Panc1 (cell line): Measurements from ENCODE around the gene RILP. TPM values are rescaled to one million over a fixed set of nuclear protein-coding genes. Genes with fewer than 3 reads are reported as not detected.

Experiments used
- ATAC-seq: fragments of 200-7000 bp; cut with Tn5 transposase; 2 replicates; pipeline ENCODE4 v1.9.1; 2020; ENCODE audit warnings: mild to moderate bottlenecking, moderate library complexity
- BruUV-seq: library from RNA; stranded (reverse); fragments of 400-500 nt; replicated peaks from 2 replicates; lab custom pipeline; 2021; lab: Mats Ljungman, UMichigan
- CTCF ChIA-PET: fragments of 300-600 bp; sonication (Branson Sonifier 250); formaldehyde crosslinking; loops from one replicate; lab custom pipeline; 2022; ENCODE audit warnings: antibody characterized with exemption; lab: Charles Lee
- POLR2A ChIA-PET: fragments of 300-600 bp; sonication (Branson Sonifier 250); formaldehyde crosslinking; loops from one replicate; lab custom pipeline; 2022; ENCODE audit warnings: antibody characterized with exemption; lab: Charles Lee
- DNase-seq: peaks from one replicate; pipeline ENCODE4 v3.0.0-alpha.2; 2010; ENCODE audit warnings: low read depth, low spot score
- H3K27ac ChIP-seq: 2 replicates; pipeline ENCODE4 v1.5.1; 2011; ENCODE audit warnings: mild to moderate bottlenecking, low read length, inconsistent platforms
- H3K27me3 ChIP-seq: fragments of 200-500 bp; sonication (Bioruptor generic); 2 replicates; pipeline ENCODE4 v1.6.0; 2014; ENCODE audit warnings: low read length, inconsistent platforms; ENCODE audit not compliant: control insufficient read depth, insufficient read depth
- H3K36me3 ChIP-seq: fragments of 200-500 bp; sonication (Bioruptor generic); 2 replicates; pipeline ENCODE4 v1.5.1; 2014; ENCODE audit warnings: inconsistent platforms, mild to moderate bottlenecking, low read length, moderate library complexity; ENCODE audit not compliant: control insufficient read depth, insufficient read depth
- H3K4me1 ChIP-seq: 2 replicates; pipeline ENCODE4 v1.5.1; 2011; ENCODE audit warnings: inconsistent platforms, mild to moderate bottlenecking, low read length, moderate library complexity; ENCODE audit not compliant: control insufficient read depth, insufficient read depth
- H3K4me3 ChIP-seq, 2 experiments: 2 replicates each; pipeline ENCODE4 v1.5.1; 2011 to 2012; ENCODE audit warnings: low read depth in 2 of 2, low read length in 2 of 2, mild to moderate bottlenecking in 2 of 2, inconsistent platforms in 1 of 2, moderate library complexity in 1 of 2
- H3K9me3 ChIP-seq: fragments of 200-500 bp; sonication (Bioruptor generic); 2 replicates; pipeline ENCODE4 v1.5.1; 2014; ENCODE audit warnings: low read depth, mild to moderate bottlenecking, inconsistent platforms, low read length, moderate library complexity; ENCODE audit not compliant: control insufficient read depth, insufficient read depth
- POLR2AphosphoS5 ChIP-seq: IDR thresholded peaks from 2 replicates; pipeline ENCODE4 v1.6.1; 2012; ENCODE audit warnings: mild to moderate bottlenecking, low read depth, low read length, moderate library complexity
- SIN3A ChIP-seq: IDR thresholded peaks from 2 replicates; pipeline ENCODE4 v1.6.1; 2012; ENCODE audit warnings: low read depth, mild to moderate bottlenecking, low read length, moderate library complexity, borderline replicate concordance; ENCODE audit not compliant: insufficient read depth
- TCF7L2 ChIP-seq: IDR thresholded peaks from 2 replicates; pipeline ENCODE4 v1.6.1; 2011; ENCODE audit warnings: mild to moderate bottlenecking, low read depth, low read length, inconsistent platforms
- in situ Hi-C: cut with HindIII; loops from 2 replicates; pipeline ENCODE4 v1.10.0; 2016; ENCODE audit warnings: low sequenced_read_pairs, low pct_unique_long_range_greater_than_20kb
- intact Hi-C: fragments of 100-400 bp; cut with micrococcal nuclease; formaldehyde crosslinking; loops from one replicate; pipeline ENCODE4 v1.10.0; 2022; ENCODE audit not compliant: unreplicated experiment
- total RNA-seq: library from RNA; stranded (reverse); gene quantifications from one replicate; pipeline ENCODE4 v1.2.1, GENCODE V29; 2021; ENCODE audit not compliant: unreplicated experiment
- TF ChIP-seq, protein P1 (sequence below): fragments of 450-650 bp; IDR thresholded peaks from 2 replicates; pipeline ENCODE4 v1.5.1; 2017; ENCODE audit warnings: mild to moderate bottlenecking
- TF ChIP-seq, protein P2 (sequence below), 2 experiments: IDR thresholded peaks; 2 replicates each; pipeline ENCODE4 v1.6.1; 2011 to 2012; ENCODE audit warnings: low read depth in 2 of 2, control low read depth in 1 of 2, low read length in 1 of 2, mild to moderate bottlenecking in 1 of 2, moderate library complexity in 1 of 2; ENCODE audit not compliant: insufficient read depth in 1 of 2

RILP gene
- total RNA-seq, 1 experiment from 2014 or later = 20.8 TPM

DNA sequence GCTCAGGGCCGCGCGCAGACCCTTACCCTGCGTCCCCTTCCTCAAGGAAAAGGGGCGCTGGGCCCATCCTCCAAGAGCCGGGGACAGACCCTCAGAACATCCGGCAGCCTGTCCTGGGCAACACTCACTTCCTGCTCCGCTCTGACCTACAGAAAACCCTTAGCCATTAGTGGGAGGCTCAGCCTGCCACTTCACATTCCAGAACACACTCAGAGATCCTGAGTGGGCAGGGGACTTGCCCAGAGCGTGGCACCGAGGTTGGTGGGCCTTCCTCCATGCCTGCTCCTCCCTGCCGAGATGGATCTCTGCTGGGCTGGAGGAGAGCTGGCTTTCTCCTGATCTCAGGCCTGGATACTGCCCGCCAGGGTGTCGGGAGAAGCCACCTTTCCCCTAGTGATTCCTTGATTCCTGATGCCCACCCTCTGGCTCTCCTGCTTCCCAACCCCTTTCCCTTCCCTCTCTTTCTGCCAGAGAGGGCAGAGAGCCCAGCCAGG is 5.6 kb downstream of the RILP start:
- no TSS peak for BruUV-seq
- ChIA-PET CTCF (no interaction called here), POLR2A (no interaction called here)
- Histone ChIP-seq H3K27ac (peak overlapping the region; percentile 3; the same call in 1 of the 2 replicates), H3K4me1 (peaks cover 14% of the 10 kb centered on the region), H3K4me3 (peak overlapping the region; percentile 31 to 37; a peak in 3 of 4 replicates), H3K27me3 (no peaks in the 10 kb centered on the region), H3K36me3 (no peaks in the 10 kb centered on the region), H3K9me3 (no peaks in the 10 kb centered on the region)
- in situ Hi-C loops = no loop called here
- DNase-seq (no peak), ATAC-seq (peak; percentile 6; the same call in 1 of the 2 replicates)
- TF ChIP-seq TCF7L2 (no peak), SIN3A (no peak), POLR2AphosphoS5 (no peak)
- TF ChIP-seq, protein P1, sequence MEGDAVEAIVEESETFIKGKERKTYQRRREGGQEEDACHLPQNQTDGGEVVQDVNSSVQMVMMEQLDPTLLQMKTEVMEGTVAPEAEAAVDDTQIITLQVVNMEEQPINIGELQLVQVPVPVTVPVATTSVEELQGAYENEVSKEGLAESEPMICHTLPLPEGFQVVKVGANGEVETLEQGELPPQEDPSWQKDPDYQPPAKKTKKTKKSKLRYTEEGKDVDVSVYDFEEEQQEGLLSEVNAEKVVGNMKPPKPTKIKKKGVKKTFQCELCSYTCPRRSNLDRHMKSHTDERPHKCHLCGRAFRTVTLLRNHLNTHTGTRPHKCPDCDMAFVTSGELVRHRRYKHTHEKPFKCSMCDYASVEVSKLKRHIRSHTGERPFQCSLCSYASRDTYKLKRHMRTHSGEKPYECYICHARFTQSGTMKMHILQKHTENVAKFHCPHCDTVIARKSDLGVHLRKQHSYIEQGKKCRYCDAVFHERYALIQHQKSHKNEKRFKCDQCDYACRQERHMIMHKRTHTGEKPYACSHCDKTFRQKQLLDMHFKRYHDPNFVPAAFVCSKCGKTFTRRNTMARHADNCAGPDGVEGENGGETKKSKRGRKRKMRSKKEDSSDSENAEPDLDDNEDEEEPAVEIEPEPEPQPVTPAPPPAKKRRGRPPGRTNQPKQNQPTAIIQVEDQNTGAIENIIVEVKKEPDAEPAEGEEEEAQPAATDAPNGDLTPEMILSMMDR = no peak
- TF ChIP-seq, protein P2, sequence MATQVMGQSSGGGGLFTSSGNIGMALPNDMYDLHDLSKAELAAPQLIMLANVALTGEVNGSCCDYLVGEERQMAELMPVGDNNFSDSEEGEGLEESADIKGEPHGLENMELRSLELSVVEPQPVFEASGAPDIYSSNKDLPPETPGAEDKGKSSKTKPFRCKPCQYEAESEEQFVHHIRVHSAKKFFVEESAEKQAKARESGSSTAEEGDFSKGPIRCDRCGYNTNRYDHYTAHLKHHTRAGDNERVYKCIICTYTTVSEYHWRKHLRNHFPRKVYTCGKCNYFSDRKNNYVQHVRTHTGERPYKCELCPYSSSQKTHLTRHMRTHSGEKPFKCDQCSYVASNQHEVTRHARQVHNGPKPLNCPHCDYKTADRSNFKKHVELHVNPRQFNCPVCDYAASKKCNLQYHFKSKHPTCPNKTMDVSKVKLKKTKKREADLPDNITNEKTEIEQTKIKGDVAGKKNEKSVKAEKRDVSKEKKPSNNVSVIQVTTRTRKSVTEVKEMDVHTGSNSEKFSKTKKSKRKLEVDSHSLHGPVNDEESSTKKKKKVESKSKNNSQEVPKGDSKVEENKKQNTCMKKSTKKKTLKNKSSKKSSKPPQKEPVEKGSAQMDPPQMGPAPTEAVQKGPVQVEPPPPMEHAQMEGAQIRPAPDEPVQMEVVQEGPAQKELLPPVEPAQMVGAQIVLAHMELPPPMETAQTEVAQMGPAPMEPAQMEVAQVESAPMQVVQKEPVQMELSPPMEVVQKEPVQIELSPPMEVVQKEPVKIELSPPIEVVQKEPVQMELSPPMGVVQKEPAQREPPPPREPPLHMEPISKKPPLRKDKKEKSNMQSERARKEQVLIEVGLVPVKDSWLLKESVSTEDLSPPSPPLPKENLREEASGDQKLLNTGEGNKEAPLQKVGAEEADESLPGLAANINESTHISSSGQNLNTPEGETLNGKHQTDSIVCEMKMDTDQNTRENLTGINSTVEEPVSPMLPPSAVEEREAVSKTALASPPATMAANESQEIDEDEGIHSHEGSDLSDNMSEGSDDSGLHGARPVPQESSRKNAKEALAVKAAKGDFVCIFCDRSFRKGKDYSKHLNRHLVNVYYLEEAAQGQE (IDR thresholded peaks at IDR 0.05; ENCODE audit: insufficient read depth in 1 of 2, low read depth in 2 of 2, low read length in 1 of 2) = no peak
- intact Hi-C loops = no loop called here

DNA sequence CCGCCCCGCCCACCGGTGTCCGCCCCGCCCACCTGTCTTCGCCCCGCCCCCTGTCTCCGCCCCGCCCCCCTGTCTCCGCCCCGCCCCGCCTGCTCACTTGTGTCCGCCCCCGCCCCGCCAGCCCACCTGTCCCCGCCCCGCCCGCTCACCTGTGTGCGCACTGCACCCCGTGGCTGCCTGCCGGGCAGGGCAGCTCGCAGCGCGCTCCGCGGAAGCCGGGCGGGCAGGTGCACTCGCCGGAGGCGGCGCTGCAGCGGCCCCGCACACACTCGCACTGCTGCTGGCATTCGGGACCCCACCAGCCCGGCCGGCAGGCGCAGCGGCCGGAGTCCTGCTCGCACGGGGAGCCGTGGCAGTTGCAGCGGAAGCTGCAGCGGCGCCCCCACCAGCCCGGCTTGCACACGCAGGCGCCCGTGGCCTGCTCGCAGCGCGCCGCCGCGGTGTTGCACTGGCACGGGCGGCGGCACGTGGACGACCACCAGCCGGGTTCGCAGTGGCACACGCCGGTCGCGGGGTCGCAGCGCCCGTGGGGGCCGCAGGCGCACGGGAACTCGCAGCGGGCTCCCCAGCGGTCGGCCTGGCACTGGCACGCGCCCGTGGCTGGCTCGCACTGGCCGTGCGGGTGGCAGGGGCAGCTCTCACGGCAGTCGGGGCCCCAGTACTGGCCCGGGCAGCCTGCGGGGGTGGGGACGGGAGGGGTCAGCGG is 6.2 kb downstream of the RILP start:
- Histone ChIP-seq H3K4me3 (peak overlapping the region; percentile 31 to 37), H3K4me1 (peaks cover 14% of the 10 kb centered on the region), H3K27ac (no peak overlapping the region), H3K27me3 (no peaks in the 10 kb centered on the region), H3K9me3 (no peaks in the 10 kb centered on the region), H3K36me3 (no peaks in the 10 kb centered on the region)
- in situ Hi-C loops = no loop called here
- CTCF ChIA-PET = no interaction called here
- no TSS peak for BruUV-seq
- peak; percentile 54 for ATAC-seq
- intact Hi-C loops = no loop called here
- TF ChIP-seq, protein P2 (IDR thresholded peaks at IDR 0.05; ENCODE audit: insufficient read depth in 1 of 2, low read depth in 2 of 2, low read length in 1 of 2) = no peak
- TF ChIP-seq, protein P1 = peak; percentile 35; the same call in 1 of the 2 replicates
- TF ChIP-seq TCF7L2 (no peak), POLR2AphosphoS5 (no peak), SIN3A (no peak)
- POLR2A ChIA-PET = no interaction called here
- DNase-seq = no peak
